ENCODE measurements around the gene ZNF689.
A peak's percentile ranks its signal among the peaks of the same experiment; 100 is the strongest.
"Not testable (repeated sequence)": the region's sequence is repeated elsewhere in the genome, so short reads cannot be mapped to it uniquely, and the experiment has no call there.

ZNF689 gene

DNA sequence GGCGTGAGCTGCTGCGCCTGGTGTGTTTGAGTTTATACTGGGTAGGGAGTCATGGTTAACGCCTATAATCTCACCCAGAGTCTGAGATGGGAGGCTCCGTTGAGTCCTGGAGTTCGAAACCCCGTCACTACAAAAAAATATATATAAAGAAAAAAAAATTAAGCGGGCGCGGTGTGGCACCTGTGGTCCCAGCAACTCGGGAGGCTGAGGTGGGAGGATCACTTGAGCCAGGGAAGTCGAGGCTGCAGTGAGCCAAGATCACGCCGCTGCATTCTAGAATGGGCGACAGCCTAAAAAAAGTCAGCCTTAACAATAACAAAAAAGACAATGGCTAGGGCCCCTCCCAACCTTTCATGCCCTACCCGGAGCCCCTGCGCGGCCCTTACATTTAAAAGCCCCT lies 23.3 kb upstream of the ZNF689 start:
- DNase-seq, result no peak

DNA sequence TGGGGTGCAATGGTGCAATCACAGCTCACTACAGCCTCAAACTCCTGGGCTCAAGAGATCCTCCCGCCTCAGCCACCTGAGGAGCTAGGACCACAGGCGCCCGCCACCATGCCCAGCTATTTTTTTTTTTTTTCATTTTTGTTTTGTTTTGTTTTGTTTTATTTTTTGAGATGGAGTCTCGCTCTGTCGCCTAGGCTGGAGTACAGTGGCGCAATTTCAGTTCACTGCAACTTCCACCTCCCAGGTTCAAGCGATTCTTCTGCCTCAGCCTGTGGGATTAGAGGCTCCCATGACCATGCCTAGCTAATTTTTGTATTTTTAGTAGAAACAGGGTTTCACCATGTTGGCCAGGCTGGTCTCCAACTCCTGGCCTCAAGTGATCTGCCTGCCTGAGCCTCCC lies 22.3 kb upstream of the ZNF689 start:
- not testable (repeated sequence) for DNase-seq

DNA sequence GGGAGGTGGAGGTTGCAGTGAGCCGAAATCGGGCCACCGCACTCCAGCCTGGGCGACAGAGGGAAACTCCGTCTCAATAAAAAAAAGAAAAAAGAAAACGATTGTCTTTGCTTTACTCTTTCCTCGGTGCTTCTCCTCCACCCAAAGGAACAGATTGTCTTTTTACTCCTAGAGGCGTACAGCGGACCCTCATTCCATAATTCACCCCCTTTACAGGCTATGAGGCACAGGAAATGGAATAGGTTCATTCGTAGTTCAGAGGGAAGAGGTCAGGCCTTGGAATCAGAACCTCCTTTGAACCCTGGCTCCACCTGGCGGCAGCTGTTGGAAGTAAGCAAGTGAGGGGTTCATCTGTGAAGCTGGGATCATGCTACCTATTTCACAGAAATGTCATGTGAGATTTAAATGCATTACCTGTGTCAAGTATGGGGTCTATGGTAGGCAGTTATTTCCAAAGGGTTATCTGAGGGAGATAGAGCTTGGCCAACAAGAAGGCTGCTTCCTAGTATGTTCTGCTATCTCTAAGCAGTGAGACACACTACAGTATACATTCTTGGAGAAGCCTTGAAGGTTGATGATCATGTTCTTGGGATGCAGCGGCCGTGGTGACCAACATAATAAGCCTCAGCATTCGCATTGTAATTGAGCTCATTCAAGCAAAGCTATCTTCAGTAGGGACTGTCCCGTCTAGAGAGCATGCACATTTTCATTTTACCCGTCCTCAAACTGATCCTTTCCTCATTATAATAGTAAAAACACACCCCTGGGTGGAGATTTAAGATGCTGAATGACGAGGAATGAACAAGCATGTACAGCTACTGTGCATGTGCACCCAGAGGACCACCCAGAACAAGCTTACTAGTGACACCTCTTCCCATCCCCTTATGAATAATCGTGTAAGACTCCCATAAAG lies 18.7 kb upstream of the ZNF689 start:
- peak; percentile 86 for DNase-seq

DNA sequence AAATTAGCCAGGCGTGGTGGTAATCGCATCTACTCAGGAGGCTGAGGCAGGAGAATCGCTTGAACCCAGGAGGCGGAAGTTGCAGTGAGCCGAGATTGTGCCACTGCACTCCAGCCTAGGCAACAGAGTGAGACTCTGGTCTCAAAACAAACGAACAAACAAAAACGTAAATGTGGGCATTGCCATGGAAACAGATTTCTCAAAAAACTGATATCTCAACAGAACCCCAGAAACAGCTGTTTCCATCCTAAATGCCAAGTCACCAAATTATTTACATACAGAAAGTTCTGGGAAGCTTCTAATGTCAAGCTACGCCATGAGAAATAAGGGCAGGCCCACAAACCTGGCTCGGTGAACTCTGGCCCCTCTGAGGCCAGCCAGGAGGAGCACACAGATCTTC lies 16.0 kb upstream of the ZNF689 start:
- no peak for DNase-seq

DNA sequence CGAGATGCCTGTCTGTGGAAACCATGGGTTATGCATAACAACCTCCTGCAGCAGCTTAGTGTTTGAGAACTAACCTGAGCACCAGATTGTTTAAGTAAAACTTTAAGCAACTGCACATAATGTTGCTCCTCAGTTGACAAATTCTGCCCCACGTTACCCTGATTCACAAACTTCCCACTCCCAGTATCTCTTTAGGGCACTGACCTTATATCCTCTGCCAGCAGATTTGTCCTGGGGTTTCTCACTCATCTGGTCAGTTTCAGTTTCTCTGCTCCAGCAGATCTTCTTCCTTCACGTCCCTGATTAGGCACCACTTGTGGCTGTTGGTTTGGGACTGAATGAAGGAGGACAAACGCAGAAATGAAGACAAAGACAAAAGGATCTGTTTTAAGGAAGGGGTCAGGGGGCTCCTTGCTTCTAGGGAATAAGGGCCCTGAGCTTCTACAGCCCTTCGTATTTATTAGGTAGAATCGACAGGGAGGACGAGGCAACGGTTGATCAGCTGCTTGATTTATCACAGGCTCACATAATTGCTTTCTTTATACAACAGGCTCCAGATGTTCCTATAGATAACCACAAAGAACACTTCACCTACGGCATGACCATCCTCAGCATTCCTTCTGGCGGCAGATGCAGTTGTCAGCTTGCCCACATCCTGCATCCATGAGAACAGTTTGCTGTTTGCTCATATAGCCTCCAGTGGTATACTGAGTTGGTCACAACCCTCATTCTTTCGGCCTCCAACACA lies 13.5 kb upstream of the ZNF689 start:
- DNase-seq, result no peak

DNA sequence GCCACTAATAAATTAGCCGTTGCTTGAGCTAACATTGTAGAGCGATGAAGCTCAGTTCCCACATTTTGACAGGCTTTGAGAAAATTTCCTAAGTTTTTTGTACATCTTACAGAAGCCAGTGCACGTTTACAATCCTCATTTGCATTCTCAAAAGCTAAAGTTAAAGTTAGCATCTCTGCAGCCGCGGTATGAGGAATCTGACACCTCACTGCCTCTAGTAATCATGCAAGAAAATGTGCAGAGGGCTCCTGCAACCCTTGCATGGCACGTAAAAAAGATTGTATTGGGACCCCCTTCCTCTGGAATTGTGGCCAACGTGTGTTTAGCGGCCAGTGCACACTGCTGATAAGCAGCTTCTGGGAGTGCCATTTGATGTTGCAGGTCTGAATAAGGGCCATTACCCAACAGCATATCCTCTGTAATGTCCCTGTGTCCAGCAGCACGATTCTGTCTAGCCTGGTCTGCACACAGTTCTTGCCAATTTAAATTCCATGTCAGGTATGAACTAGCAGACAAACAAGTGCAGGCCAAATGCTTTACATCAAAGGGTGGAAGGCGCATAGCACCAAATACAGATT lies 12.4 kb upstream of the ZNF689 start:
- no peak for DNase-seq

DNA sequence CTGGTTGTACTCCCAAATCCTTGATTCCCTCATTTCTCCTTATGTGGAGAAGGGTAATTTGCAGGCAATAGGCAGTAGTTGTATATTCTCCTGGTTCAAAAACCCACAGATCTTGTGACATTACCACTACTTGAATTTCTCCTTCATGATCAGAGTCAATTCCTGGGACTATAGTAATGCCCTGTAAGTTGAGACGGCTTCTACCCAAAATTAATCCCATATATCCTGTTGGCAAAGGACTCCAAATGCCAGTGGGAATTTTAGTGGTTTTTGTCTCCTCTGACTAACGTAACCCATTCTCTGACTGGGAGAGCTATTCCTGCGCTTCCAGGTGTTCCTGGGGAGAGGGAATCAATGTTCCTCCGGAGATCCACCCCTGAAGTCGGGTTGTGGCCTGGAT lies 11.6 kb upstream of the ZNF689 start:
- no peak for DNase-seq

DNA sequence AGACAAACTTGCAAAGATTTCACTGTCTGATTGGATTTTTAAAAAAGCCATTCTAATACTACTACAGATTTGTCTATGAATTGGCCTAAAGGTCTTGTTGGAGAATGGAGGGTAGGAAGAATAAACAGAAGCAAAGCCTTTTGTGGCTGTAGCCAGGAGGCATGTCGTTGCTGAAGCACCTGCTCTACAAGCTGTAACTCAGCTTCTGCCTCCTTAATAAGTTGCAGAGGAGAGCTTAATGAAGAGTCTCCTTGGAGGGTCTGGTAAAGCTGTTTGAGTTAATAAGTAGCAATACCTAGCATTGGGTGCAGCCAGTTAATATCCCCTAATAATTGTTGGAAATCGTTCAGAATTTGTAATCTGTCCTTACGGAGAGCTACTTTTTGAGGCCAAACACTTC lies 10.0 kb upstream of the ZNF689 start:
- no peak for DNase-seq

DNA sequence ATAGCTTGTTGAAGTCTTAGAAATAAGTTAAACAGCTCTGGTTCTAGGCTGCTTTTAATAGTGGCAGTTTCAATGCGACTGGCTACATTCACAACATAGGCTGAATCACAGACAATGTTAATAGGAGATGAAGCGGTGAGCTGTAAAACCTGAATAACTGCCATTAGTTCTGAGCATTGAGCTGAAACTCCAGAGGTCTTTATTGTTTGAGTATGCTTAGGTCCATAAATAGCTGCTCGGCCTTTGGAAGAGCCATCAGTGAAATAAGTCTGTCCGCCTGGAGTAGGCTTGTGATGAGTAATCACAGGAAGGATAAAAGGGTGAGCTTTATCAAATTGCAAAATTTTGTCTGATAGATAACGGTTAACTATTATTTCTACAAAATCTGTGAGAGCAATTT lies 9.4 kb upstream of the ZNF689 start:
- DNase-seq, result no peak

DNA sequence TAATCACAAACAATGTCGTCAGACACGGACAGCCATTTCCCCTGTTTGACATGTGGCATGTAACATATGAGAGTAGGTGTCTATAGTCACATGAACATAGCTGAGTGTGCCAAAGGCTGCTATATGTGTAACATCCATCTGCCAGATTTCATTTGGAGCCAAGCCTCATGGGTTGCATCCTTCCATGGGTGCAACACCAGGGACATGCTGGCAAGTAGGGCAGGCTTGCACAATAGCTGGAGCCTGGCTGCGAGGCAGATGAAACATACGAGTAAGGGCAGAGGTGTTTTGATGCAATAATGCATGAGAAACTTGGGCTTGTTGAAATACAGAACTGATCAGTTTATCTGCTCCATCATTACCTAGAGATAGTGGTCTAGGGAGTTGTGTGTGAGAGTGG lies 9.0 kb upstream of the ZNF689 start:
- no peak for DNase-seq

DNA sequence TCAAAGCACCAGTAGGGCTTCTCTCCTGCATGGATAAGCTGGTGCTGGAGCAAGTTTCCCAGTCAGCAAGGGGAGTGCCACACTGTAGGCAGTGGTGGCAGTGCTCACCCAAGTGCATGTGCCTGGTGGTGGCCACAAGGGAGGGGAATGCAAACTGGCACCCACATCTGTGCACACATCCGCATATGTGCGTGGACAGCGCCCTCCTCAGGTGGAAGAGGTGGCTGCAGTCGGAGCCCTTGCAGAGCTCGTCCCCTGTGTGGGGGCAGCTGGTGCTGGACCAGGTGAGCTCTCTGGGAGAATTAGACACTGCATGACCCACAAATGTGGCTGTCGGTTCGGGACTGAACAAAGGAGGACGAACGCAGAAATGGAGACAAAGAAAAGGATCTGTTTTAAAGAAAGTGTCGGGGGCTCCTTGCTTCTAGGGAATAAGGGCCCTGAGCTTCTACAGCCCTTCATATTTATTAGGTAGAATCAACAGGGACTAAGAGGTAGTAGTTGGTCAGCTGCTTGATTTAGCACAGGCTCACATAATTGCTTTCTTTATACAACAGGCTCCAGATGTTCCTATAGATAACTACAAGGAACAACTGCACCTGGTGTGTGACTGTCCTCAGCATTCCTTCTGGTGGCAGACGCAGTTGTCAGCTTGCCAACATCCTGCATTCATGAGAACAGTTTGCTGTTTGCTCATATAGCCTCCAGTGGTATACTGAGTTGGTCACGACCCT lies 5.3 kb upstream of the ZNF689 start:
- peak; percentile 87 for DNase-seq

DNA sequence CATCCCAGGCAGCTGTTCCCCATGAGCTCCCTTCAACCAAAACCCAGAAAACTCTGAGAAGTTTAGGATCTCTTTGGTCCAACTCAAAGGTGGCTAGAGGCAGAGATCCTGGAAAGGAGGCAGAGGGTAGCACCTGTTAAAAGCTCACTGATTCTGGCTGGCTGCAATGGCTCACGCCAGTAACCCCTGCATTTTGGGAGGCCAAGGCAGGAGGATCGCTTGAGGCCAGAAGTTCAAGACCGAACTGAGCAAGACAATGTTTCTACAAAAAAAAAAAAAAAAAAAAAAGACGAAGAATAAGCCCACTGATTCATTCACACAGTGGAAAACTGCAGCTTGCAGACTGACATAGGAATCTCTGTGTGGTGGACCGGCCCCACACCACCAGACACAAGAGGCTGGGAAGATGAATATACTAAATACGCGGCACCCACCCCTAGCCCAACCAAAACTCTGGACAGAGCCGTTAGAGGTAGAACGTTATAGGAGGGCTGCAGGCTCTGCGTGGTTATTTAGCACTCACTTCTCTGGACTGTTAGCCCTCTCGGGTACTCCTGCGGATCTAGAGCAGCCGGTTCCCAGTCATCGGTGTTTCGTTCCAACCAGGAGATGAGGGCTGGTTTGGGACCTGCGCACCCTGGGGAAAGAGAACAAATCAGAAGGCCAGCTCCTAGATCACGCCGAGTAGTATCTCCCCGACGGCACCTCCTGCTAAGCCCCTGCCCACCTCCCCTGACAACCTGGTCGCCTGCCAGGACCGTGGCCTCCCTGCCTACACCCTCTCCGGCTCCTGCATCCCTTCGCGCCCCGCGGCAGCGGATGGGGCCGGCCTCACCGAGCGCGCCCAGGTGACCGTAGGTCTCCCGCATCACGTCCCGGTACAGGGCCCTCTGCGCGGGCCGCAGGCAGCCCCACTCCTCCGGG lies 925 bp downstream of the ZNF689 start:
- peak; percentile 46 for DNase-seq

DNA sequence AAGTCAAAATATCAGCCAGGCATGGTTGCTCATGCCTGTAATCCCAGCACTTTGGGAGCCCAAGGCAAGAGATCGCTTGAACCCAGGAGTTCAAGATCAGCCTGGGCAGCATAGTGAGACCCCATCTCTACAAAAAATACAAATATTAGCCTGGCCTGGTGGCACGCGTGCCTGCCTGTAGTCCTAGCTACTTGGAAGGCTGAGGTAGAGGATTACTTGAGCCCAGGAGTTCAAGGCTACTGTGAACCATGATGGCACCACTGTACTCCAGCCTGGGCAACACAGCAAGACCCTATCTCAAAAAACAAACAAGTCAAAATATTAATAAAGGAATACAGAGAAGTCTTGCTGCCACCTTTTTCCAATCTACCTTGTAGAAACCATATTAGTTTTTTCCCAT lies 4.2 kb downstream of the ZNF689 start:
- DNase-seq, result no peak

DNA sequence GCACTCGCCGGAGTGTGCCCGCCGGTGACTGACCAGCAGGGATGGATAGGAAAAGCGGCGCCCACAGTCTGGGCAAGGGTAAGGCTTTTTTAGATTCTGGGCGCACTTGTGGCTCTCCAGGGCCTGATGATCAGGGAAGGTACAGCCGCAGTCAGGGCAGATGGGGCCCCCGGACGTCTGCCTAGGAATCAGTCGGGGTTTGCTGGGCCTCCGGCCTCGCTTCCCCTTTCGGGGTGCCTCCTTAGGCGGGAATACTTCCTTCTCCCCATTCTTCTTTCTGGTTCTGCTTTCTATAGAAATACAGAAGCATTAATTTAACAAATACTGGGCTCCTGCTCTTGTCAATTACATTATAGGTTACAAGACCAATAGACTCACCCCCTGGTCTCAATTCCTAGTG lies 5.0 kb downstream of the ZNF689 start:
- DNase-seq, result no peak

DNA sequence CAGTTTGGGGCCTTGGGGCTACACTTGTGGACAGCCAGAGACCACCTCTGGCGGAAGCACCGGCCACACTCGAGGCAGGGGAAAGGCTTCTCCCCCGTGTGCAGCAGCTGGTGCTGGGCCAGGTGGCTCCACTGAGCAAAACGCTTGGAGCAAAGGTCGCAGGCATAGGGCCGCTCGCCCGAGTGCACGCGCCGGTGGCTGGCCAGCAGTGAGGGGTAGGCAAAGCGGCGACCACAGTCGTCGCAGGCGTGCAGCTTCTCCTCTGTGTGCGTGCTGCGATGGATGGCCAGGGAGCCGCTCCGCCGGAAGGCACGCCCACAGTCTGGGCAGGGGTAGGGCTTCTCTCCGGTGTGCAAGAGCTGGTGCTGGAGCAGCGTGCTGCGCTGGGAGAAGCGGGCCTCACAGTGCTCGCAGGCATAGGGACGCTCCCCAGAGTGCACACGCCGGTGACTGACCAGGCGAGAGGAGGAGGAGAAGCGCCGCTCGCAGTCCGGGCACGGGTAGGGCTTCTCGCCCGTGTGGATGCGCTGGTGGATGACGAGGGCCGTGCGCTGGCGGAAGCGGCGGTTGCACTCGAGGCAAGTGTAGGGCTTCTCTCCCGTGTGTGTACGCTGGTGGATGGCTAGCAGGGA lies 5.8 kb downstream of the ZNF689 start:
- no peak for DNase-seq

DNA sequence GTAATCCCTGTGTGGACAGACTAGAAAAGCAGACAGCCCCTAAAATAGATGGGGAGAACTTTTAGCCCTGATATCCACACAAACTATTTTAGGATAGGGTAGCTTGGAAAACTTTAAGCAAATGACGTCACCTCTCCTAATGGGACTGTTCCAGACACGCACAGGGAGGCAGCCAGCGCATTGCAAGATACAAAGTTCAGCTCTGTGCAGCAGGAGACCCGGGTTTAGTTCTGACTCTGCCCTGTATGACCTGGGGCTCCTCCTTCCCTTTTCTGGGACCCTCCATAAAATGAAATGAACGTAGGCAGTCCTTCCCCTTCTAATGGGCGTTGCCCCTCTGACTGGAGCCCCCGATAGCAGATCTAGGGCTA lies 6.3 kb downstream of the ZNF689 start:
- DNase-seq, result no peak

DNA sequence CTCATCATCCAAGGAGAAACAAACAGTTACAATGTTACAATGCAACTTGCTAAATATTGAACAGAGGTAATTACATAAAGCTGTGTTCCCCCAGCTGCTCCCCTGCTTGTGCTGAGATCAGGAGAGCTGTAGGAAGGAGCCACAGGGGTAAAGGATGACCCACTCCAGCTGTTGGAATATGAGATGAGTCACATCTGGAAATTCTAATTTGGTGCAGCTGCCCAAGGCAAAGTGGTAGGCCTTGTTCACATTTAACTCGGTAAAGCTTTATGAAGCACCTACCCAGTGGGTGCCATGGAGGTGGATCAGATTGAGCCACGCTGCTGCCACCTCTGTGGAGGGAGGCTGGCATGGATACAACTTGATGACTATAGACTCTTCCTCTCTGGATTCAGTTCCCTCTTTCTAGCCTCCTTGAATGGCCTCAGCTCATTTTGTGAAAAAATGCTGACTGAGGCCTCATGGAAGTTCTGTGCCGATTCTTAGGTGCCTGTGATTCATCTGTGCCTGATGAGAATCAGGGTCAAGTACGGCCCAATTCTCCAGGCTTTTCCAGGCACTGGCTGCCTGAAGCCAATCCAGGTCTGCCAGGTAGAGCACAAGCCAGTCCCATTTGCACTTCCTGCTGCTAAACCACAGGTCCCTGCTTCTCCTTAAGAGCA lies 7.4 kb downstream of the ZNF689 start:
- DNase-seq, result no peak

DNA sequence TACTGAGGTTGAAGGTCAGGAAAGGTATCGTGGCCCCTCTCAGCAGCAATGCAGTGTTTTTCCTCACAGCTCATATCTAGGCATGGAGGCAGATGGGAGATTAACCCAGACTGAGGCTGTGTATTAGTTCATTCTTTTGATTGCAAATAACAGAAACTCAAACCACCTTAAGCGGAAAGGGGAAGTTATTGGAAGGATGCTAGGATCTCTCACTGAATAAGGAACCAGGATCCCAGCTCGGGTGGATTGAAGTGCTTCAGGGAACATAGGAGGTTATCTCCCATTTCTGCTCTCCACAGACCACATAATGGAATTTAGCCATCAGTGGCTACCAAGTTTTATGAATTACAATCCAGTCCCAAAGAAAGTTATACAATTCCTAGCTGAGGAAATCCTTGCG lies 8.2 kb downstream of the ZNF689 start:
- DNase-seq, result no peak

DNA sequence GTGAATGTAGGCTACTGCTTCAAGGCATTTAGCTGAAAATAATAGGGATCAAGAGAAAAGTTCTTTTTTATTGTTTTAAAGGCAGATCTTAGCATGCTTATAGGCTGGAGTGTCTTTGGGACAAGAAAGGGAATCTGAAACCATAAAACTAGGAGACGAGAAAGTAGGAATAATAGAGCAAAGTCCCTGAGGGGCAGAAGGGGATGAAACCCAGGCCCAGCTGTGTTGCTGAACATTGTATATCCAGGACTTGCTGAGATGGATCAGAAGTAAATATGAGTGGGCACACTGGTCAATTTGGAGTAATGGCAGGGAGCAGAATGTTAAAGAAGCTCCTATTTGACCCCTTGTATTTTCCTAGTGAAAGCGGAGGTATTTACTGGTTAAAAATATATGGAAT lies 9.3 kb downstream of the ZNF689 start:
- DNase-seq, result no peak

DNA sequence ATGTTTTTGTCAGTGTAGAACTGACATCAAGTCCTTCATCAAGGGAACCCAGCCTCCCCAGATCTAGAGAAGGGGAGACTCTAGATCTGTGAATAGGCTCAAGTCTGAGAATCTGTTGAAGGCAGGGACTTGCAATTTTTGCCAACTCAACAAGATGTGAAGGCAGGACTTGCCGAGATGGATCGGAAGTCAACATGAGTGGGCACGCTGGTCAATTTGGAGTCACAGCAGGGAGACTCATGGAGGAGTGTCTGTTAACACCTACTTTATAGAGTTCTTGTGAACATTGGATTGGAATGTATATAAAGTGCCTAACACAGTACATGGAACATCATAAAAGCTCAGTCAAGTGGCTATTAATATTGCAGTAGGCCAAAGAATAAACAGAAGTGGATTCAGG lies 10.0 kb downstream of the ZNF689 start:
- no peak for DNase-seq

DNA sequence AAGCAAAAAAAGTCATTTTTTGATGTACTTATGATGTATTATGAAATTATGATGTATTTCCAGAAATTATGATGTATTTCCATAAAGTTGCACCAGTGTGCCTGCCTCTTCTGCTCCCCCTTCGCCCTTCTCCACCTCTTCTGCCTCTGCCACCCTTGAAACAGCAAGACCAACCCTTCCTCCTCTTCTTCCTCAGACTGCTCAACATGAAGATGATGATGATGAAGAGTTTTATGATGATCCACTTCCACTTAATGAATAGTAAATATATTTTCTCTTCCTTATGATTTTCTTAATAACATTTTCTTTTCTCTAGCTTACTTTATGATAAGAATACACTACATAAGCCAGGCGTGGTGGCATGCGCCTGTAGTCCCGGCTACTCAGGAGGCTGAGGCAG lies 17.3 kb downstream of the ZNF689 start:
- DNase-seq, result no peak
